HG02870 (cell line): ENCODE measurements around the gene TUBB4B.

Source experiments
- ATAC-seq: cut with Tn5 transposase; IDR thresholded peaks from one replicate; pipeline ENCODE4 v1.9.1; 2021; ENCODE audit warnings: mild to moderate bottlenecking, moderate library complexity; ENCODE audit not compliant: unreplicated experiment

TUBB4B gene

DNA sequence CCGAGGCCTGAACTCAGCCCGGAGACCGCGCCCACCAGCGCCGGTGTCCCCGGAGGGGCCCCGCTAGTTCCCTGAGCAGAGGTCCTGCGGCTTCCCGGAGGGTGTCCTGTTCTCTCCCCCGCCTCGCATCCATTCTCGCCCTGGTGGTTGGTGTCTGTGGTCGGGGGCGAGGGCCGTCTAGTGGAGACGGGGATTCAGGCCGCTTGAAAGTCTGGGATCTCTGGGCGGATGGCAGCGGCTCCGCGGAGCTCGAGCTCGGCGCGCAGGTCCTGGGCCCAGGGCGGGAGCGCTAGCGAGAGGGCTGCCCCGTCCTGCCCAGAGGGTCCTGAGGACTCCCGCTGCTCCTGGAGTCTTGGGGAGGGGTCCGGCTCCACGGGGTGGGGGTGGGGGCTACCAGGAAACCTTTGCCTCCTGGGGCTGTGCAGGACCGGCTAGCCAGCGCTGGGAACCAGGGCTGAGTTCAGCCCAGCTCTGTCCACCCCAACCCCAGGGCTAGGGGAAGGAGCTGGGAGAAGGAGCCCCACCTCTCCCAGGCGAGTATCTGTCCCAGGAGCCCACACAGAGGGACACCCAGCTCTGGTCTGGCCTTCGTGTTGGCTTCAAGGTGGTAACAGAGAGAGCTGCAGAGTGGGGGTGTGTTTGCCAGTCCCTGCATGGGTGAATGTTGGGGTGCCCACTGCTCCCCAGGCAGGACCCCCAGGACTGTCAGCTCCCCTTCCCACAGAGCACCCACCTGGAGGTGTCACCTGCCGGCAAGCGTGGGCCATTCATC, 40.4 kb downstream of the TUBB4B start:
- no peak for ATAC-seq

- no peak for ATAC-seq
These were observed 45.9 kb downstream of the TUBB4B start for GRCh38 chr9:137286975-137287383.

DNA sequence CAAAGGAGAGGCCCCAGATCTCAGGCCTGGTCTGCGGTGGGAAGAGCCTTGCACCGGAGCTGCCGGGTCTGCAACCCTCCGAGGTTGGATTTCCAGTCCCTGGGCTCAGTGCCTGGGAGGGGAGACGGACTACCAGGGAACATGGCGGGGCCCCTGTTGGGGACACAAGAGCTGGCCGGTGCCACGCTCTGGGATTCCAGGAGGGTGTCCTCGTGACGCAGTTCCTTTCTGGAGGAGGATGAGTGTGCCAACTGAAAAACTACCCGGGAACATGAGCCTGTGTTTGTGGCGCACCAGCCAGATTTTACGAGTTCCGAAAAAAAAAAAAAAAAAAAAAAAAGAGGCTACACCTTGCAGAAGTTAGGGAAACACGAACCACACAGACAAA, 52.0 kb downstream of the TUBB4B start:
- ATAC-seq, result no peak
